ENCODE data around the gene PPM1B.
"Not testable (repeated sequence)": the region's sequence is repeated elsewhere in the genome, so short reads cannot be mapped to it uniquely, and the experiment has no call there.

PPM1B gene

DNA sequence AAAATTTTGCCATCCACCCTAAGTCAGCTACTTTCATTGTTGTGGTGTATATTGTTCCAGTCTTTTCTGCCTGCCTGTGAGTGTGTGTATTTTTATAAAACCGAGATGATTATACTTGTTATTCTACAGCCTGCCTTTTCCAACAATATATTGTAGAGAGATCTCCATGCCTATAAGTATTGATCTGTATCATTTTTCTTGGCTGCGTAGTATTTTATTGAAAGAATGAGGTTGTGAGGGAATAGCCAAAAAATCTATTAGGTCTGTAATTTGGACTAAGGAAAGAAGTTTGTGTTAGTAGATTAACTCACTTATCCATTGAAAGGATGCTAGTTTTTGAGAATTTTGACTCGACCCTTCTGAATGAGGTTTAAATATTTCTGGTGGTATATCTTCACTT, 34.9 kb downstream of the PPM1B start:
- DNase-seq: no peak

DNA sequence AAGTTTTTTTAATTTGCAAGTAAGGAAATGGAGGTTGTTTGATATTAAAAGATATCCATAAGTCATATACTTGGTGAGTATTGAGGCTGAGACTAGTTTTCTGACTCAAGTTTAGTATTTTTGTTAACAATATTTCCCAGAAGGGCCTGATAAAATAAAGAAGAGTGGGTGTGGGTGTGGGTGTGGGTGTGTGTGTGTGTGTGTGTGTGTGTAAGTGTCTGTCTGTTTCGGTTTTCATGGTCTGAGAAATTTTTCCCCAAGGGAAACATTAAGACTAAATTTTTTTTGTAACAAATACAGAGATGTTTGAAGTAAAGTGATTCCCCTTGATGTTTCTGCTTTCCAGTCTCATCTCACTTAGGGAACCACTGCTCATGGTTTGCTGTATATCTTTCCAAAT, 36.5 kb downstream of the PPM1B start:
- DNase-seq: no peak

DNA sequence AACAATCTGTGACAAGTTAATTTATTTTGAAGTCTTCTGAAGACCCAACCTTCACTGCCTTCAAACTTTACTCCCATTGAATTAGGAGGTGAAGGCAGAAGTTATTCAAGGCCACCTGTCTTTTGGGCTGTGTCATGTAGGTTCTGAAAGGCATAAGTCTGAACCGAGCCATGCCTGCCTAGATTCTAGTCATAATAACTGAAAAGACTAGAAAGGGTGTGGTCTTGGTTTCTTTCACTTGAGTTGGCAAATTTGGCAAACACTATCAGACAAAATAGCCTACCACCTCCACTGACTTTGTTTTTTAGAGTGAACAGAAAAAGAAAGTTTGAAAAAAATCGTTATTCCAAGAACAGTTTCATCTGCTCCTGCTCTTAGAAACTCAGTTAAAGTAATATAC, 38.4 kb downstream of the PPM1B start:
- DNase-seq: no peak

DNA sequence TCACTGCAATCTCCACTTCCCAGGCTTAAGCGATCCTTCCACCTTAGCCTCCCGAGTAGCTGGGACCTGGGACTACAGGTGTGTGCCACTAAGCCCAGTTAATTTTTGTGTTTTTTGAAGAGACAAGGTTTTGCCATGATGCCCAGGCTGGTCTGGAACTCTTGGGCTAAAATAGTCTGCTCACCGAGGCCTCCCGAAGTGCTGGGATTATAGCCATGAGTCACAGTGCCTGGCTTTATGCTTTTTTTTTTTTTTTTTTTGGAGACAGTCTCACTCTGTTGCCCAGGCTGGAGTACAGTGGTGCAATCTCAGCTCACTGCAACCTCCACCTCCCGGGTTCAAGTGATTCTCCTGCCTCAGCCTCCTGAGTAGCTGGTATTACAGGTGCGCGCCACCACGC, 39.0 kb downstream of the PPM1B start:
- DNase-seq: not testable (repeated sequence)

DNA sequence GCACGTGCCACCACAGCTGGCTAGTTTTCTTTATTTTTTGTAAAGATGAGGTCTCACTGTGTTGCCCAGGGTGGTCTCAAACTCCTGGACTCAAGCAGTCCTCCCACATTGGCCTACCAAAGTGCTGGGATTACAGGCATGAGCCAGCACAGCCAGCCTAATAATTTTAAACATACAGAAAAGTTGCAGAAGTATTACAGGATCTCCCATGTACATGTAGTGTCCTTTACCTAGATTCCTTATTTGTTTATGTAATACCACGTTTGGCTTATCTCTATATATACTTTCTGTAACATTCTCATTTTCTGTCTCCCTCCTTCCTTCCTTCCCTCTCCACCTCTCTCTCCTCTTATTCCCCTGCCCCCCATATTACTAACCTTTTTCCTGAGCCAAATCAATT, 41.7 kb downstream of the PPM1B start:
- no peak for DNase-seq

DNA sequence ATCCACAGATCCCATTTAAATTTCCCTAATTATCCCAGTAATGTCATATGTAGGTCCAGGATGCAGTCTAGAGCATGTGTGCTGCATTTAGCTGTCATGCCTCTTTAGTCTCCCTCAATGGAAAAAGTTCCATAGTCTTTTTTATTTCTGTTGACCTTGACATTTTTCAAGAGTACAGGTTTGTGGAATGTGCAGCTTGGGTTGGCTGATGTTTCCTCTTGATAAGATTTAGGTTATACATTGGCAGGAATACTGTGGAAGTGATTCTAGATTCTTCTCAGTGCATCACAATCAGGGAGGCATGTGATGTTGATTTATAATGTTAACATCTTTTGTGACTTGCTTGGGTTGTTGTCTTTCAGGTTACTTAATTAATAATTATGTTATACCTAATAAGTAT, 42.5 kb downstream of the PPM1B start:
- no peak for DNase-seq

DNA sequence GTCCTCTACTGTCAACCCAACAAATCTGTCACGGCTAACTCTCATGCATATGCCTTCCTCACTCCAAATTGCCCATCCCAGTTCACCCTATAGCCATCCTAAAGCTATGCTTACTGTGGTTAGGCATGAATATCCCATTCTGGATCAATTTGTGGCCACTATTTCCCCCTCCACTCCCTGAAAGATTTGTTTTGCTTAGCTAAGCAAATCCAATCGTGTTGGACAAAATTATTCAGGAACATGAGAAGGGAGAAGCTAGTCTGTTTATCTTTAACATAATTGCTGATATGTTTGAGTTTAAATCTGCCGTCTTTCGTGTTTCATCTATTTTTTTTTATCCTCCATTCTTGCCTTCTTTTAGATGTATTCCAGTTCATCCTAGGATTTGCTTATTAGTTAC, 43.6 kb downstream of the PPM1B start:
- DNase-seq: no peak

DNA sequence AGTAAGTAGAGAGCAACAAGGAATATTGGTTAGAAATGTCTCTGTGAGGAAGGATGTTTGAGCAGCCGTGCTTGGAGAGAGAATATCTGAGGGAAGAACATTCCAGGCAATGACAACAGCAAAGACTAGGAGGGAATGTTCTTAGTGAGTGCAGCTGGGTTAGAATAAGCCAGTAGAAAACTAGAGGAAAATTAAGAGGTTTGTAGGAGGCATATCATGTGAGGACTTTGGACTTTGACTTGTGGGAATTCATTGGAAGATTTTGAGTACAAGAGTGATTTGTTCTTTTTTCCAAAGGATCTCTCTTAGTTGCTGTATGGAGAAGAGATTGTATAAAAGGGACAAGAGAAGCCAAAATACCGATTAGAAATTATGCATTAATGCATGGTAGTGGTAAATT, 47.2 kb downstream of the PPM1B start:
- DNase-seq: no peak

DNA sequence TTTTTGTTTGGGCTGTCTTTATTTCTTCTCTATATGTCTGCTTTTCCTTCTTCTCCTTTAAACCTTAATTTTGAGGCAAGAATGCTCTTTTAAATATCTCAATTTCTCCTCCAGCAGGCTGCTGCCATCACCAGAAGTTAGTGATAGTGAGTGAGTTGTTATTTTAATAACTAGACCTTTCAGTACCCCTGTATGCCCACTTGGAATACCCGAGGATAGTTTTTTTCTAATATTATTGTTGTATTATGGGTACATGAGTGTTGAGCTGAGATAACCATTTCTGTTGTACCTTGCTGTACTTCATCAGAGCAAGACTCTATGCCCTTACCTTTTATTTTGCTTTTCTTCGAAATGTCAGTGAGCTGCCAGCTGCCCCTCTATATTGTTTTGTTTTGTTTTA, 50.1 kb downstream of the PPM1B start:
- DNase-seq: no peak

DNA sequence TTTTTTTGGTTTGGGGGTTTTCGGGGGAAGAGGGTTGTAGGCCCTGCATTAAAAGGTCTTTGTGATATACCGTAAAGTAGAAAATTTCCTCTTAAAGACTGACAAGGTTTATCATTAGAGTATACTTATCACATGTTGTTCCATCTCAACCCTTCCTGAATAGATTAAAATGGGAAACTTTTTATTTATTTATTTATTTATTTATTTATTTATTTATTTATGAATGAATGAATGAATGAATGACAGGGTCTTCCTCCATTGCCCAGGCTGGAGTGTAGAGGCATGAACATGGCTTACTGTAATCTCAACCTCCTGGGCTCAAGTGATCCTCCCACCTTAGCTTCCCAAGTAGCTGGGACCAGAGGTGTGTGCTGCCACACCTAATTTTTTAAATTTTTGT, 58.1 kb downstream of the PPM1B start:
- no peak for DNase-seq

DNA sequence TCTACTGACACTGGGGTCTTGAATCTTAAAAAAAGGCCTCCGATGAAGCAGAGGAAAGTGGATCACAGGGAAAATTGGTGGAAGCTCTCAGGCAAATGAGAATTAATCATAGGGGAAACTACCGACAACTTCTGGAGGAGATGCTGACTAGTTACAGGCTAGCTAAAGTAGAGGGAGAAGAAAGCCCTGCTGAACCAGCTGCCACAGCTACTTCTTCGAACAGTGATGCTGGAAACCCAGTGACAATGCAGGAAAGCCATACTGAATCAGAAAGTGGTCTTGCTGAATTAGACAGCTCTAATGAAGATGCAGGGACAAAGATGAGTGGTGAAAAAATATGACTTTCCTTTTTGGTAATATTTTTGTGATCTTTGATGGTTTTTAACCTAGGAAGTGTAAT, 61.7 kb downstream of the PPM1B start:
- DNase-seq: peak; percentile 8 to 65

DNA sequence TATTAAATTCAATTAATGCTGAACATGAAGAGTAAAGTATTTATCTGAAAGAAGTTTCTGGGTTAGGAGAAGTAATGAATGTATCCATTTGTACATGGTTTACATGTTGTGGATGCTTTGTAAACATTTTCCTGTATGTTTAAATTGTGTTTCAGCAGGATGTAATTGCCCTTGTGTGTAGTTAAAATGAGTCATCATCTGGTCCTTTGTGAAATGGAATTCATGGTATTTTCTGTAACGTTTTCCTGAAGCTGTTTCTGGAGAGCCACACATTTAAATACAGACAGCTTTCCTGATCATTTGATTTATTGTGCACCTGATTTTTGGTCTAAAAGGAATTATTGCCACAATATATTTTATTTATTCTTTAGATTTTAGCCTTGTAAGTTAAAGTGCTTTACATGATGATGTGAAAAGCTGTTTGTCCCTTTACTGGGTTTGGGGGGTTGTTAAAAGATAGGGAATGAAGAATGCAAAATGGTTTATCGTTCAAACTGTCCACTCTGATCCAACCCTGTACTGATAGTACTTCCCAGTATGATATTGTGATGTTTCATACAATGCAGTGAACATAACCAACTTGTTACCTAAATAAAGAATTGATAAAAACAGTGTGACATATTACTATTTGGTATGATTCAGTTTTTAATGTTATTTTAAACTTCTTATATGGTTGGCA, 64.9 kb downstream of the PPM1B start:
- no peak for DNase-seq

DNA sequence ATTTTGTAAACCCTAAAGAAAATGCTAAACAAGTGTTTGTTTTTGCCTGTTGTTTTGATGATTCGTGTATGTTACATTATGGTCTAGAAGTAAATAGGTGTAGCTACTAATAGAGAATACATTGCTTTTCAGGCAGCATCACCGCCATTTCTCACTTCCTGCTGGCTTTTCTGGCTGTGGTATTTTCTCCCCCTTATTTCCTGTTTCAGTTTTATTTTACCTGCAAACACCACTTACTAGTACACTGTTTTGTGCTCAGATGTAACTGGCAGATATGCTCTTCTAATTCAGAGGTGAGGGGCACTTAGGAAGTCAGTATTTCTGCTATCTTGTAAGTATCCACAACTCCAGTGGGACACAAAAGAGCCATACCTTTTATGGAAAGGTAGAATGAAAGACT, 68.5 kb downstream of the PPM1B start:
- no peak for DNase-seq

DNA sequence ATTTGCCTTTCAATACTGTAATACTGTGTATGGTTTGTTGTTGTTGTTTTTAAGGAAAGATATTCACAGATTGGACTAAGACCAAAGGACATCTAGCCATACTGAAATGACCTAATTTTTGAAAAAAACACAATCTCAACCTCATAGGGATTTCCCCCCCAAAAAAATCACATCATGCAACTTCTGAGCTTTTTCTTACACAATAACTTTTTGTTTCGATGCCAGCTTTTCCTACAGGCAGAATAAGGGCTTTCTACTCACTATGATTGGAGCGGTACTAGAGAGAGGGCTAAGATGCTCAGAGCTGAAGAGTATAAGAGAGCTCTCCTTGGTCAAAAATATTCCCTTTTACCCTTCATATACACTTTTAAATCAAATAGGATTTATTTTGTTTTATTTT, 74.2 kb downstream of the PPM1B start:
- no peak for DNase-seq

DNA sequence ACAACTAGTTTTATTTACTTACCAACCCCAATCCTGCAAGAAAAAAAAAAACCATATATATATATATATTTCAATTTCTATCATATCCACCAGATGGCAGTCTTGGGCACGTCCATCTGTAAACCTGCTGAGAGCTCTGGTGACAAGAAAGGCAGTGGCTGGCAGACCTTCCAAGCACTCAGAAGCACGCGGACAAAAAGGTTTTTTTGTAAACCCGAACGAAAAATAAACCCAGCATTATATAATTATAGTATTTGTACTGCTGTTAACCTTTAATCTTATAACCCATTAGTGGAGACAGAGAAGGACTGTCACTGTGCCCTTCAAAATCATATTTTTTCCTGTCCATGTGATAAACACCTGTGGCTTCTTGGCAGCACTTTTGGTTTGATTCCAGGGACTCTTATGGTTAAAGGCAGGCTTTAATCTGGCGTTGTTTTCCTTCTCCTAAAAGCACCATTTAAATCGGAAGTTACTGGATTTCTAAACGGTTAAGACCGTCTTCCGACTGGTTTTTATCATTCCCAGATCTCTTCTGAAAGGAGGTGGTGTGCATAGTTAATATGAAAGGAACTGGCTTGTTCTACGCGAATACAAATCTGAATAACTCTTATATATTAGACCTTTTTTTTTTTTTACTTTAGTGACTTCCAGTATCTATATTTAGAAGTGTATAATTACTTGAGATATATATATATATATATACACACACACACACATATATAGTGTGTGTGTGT, 75.6 kb downstream of the PPM1B start:
- DNase-seq: peak; percentile 60 to 77

DNA sequence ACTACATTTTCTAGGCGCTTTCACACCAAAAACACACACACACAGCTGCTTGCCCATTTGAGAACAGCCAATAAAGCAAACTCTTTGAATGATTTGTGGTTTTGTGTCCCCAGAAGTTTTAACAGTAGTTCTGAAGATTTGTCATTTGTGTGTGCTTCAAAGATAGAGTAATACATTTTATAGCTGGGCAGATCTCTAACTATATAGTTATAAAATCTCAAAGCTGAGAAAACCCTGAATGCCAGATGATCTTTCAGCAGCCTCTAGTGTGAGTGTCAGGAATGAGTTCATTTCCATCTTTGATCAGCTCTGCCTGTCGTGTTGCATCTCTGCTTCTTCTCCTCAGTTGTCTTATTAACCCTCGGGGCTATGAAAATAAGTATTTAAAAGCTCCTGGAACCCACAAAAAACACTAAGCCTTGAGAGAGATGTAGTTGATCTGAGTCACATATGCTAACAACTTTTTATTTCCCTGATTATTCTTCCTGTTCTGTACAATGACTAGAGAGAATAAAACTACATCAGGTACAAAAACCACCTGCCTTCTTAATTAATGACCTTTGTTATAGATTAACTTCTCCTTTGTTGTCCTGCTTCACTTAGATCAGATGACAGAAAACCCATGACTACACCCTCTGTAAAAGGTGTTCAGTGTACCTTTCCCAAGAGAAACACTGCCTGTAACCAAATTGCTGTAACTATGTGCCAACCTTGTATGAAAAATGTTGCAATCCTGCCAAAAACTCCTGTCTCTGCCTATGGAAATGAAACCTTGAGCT, 76.6 kb downstream of the PPM1B start:
- no peak for DNase-seq

DNA sequence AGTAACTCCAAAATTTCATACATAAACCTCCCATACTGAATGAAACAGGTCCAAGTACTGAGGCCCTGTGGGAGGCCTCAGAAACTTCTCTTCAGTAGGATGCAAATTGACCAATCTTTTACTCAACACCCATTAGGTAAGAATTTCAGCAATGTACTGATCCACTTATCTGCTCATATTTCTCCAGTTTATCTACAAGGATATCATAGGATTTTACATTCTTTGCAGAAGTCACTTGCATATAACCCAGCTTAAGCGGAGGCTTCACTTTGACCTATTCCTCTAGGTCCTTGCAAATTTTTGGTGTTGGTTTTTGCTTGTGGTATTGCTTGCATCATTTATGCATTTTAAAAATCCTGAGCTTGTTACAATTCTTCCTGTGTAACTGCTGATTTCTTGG, 77.8 kb downstream of the PPM1B start:
- DNase-seq: no peak

DNA sequence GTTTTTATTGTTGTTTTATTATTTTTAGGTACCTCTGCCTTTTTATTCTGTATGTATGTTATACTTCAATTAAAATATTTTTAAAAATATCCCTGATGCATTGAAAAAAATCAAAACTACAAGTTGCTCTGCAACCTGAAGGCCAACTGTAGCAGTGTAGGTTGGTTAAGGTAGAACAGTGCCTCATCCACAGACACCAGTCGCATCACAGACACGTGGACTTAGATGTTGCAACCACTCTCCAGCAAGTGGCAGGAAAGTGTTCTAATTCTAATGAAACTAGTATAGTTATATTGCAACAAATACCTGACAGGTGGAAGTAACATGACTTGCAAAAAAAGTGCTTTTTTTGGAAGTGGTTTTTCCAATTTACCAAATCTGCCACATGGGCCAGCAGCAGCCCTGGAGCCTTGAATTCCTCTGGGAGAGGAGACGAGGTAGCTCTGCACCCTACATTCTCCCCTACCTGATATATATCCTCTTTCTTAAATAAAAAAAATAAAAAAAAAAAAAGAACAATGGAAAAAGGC, 78.2 kb downstream of the PPM1B start:
- no peak for DNase-seq

DNA sequence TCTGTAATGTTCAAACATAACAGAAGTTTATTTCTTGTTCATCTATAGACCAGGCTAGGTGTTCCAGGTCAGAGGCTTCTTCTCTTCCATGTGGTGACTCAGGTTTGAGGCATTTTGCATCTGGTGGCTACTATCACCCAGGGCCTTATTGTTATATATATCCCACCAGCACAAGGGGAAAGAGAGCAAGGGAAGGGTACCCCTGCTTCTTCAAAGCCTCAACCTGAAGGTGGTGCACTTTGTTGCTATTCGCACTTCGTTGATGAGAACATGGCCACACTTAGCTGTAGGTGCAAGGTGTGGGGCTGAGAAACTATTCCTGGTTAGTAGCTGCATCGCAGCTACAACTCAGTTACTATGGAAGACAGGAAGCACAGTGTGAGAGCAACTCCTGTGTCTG, 79.2 kb downstream of the PPM1B start:
- no peak for DNase-seq

DNA sequence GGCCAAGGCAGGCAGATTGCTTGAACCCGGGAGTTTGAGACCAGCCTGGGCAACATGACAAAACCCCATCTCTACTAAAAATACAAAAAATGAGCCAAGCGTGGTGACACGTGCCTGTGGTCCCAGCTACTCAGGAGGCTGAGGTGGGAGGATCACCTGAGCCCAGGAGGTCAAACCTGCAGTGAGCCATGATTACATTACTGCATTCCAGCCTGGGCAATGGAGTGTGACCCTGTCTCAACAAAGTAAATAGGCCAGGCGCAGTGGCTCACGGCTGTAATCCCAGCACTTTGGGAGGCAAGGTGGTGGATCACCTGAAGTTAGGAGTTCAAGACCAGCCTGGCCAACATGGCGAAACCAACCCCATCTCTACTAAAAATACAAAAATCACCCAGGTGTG, 80.6 kb downstream of the PPM1B start:
- DNase-seq: not testable (repeated sequence)

DNA sequence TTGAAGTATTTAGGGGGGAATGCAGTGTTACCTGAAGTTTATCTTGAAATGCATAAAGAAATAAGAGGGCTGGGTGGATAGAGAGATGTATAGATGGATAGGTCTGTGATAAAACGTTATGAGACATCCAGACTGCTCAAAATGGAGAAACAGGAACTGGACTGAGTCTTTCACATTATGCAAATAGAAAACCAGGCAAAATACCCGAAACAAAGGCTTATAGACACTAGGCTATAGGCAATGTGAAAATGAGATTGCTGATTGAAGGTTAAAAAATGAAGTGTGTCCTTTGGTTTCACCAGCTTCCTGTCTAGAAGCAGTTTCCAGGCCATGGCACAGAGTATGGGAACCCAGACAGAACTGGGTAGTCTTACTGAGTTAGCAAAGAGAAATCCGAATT, 81.7 kb downstream of the PPM1B start:
- DNase-seq: no peak

DNA sequence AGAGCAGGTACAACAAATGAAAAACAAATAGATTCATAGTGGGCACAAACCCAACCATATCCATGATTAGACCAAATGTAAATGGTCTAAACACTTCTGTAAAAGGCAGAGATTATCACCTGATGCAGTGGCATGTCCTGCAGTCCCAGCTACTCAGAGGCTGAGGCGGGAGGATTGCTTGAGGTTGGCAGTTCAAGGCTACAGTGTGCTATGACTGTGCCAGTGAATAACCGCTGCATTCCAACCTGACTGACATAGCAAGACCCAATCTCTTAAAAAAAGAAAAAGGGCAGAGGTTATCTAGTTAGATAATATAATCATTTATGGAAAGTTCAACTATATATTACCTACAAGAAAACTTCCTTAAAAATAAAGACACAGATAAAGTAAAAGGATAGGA, 85.3 kb downstream of the PPM1B start:
- no peak for DNase-seq

DNA sequence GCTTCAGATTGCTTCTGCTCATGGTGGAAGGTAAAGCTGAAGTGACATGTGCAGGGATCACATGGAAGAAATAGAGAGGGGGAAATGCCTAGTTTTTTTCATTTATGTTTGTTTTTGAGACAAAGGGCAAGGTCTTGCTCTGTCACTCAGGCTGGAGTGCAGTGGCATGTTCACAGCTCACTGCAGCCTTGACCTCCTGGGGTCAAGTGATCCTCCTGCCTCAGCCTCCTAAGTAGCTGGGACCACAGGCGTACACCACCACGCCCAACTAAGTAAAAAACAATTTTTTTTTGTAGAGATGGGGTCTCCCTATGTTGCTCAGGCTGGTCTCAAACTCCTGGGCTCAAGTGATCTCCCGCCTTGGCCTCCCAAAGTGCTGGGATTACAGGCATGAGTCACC, 87.0 kb downstream of the PPM1B start:
- DNase-seq: not testable (repeated sequence)

DNA sequence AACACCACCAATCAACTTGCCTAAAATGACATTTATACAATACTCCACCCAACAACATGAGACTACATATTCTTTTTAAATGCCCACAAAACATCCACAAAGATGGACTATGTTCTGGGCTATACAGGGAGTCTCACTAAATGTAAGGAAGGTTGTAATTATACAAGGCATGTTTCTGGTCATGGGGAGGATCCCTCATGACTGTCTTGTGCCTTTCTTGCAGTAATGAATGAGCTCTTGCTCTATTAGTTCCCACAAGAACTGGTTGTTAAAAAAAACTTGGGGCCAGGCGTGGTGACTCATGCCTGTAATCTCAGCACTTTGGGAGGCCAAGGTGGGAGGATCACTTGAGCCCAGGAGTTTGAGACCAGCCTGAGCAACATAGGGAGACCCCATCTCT, 89.1 kb downstream of the PPM1B start:
- DNase-seq: not testable (repeated sequence)

Data from NCI-H524 (cell line).